IMR-90 (cell line): ENCODE measurements around the gene CAMK2B. TPM values are rescaled to one million over a fixed set of nuclear protein-coding genes. Genes with fewer than 3 reads are reported as not detected.

Source experiments
- ATAC-seq: fragments of 200-7000 bp; cut with Tn5 transposase; 2 replicates; pipeline ENCODE4 v1.9.1; 2020; ENCODE audit warnings: low read depth, mild to moderate bottlenecking, moderate library complexity
- BruUV-seq: library from RNA; stranded (reverse); fragments of 400-500 nt; replicated peaks from 2 replicates; lab custom pipeline; 2021; lab: Mats Ljungman, UMichigan
- CTCF ChIA-PET: fragments of 300-600 bp; formaldehyde crosslinking; extraction: SDS; loops from one replicate; lab custom pipeline; 2021; ENCODE audit warnings: antibody characterized with exemption; lab: Yijun Ruan, JAX
- POLR2A ChIA-PET: fragments of 300-600 bp; sonication (Branson Sonifier 250); formaldehyde crosslinking; loops from one replicate; lab custom pipeline; 2022; ENCODE audit warnings: antibody characterized with exemption; ENCODE audit not compliant: unreplicated experiment; lab: Charles Lee
- DNase-seq: peaks from one replicate; pipeline ENCODE4 v3.0.0; 2013
- H2AFZ ChIP-seq: replicated peaks from 2 replicates; pipeline ENCODE3; 2013; ENCODE audit warnings: low read length, mild to moderate bottlenecking; ENCODE audit not compliant: poor library complexity
- H2AK5ac ChIP-seq: 2 replicates; pipeline ENCODE4 v1.6.1; 2013; ENCODE audit warnings: low read depth, low read length, inconsistent platforms
- H2AK9ac ChIP-seq: replicated peaks from 2 replicates; pipeline ENCODE3; 2013; ENCODE audit warnings: mild to moderate bottlenecking, low read depth, low read length, moderate library complexity; ENCODE audit not compliant: poor library complexity
- H2BK120ac ChIP-seq: 2 replicates; pipeline ENCODE4 v1.6.1; 2013; ENCODE audit warnings: low read depth, low read length, inconsistent platforms
- H2BK15ac ChIP-seq: 3 replicates; pipeline ENCODE4 v1.6.1; 2013; ENCODE audit warnings: low read depth, low read length, inconsistent platforms
- H2BK20ac ChIP-seq: 2 replicates; pipeline ENCODE4 v1.6.1; 2013; ENCODE audit warnings: low read depth, mild to moderate bottlenecking, inconsistent platforms, low read length, moderate library complexity
- H2BK5ac ChIP-seq: 2 replicates; pipeline ENCODE4 v1.6.1; 2013; ENCODE audit warnings: mild to moderate bottlenecking, low read depth, low read length, inconsistent platforms; ENCODE audit not compliant: poor library complexity, severe bottlenecking
- H3K14ac ChIP-seq: replicated peaks from 2 replicates; pipeline ENCODE4 v1.6.1; 2013; ENCODE audit warnings: low read depth, low read length, inconsistent platforms
- H3K18ac ChIP-seq: 2 replicates; pipeline ENCODE4 v1.6.1; 2013; ENCODE audit warnings: low read depth, low read length, control low read depth
- H3K23ac ChIP-seq: 2 replicates; pipeline ENCODE4 v1.6.1; 2013; ENCODE audit warnings: low read depth, low read length, inconsistent platforms
- H3K27ac ChIP-seq: 2 replicates; pipeline ENCODE4 v1.5.1; 2013; ENCODE audit warnings: mild to moderate bottlenecking, control low read depth, low read length; ENCODE audit not compliant: insufficient read depth
- H3K27me3 ChIP-seq: 2 replicates; pipeline ENCODE4 v1.6.1; 2013; ENCODE audit warnings: low read length; ENCODE audit not compliant: control insufficient read depth, insufficient read depth
- H3K36me3 ChIP-seq: 2 replicates; pipeline ENCODE4 v1.6.1; 2013; ENCODE audit warnings: low read length, mixed read lengths; ENCODE audit not compliant: control insufficient read depth, insufficient read depth
- H3K4ac ChIP-seq: 2 replicates; pipeline ENCODE4 v1.6.1; 2013; ENCODE audit warnings: low read depth, low read length, inconsistent platforms
- H3K4me1 ChIP-seq: 2 replicates; pipeline ENCODE4 v1.6.1; 2013; ENCODE audit warnings: low read length, mixed read lengths; ENCODE audit not compliant: control insufficient read depth, insufficient read depth
- H3K4me2 ChIP-seq: 2 replicates; pipeline ENCODE4 v1.6.1; 2013; ENCODE audit warnings: low read depth, mild to moderate bottlenecking, control low read depth, low read length, moderate library complexity
- H3K4me3 ChIP-seq: 2 replicates; pipeline ENCODE4 v1.5.1; 2013; ENCODE audit warnings: low read depth, mild to moderate bottlenecking, control low read depth, low read length, moderate library complexity; ENCODE audit not compliant: insufficient read depth
- H3K56ac ChIP-seq: 2 replicates; pipeline ENCODE4 v1.6.1; 2013; ENCODE audit warnings: low read length, inconsistent platforms; ENCODE audit not compliant: insufficient read depth; ENCODE audit errors: extremely low read depth
- H3K79me1 ChIP-seq, 2 experiments: 2 replicates each; pipeline ENCODE4 v1.6.1; 2013; ENCODE audit warnings: low read length in 2 of 2, inconsistent platforms in 1 of 2, low read depth in 1 of 2
- H3K9ac ChIP-seq: 2 replicates; pipeline ENCODE4 v1.6.1; 2013; ENCODE audit warnings: low read depth, low read length, control low read depth
- H3K9me1 ChIP-seq: 2 replicates; pipeline ENCODE4 v1.6.1; 2013; ENCODE audit warnings: low read length, inconsistent platforms; ENCODE audit not compliant: insufficient read depth
- H3K9me3 ChIP-seq: 2 replicates; pipeline ENCODE4 v1.6.1; 2013; ENCODE audit warnings: low read length; ENCODE audit not compliant: control insufficient read depth, insufficient read depth
- H4K20me1 ChIP-seq: 2 replicates; pipeline ENCODE4 v1.6.1; 2013; ENCODE audit warnings: low read length, inconsistent platforms; ENCODE audit not compliant: insufficient read depth
- H4K5ac ChIP-seq: 2 replicates; pipeline ENCODE4 v1.6.1; 2013; ENCODE audit warnings: mild to moderate bottlenecking, low read depth, low read length, control low read depth
- H4K8ac ChIP-seq, 2 experiments: 2 replicates each; pipeline ENCODE4 v1.6.1; 2013; ENCODE audit warnings: low read depth in 2 of 2, low read length in 2 of 2, control low read depth in 1 of 2, inconsistent platforms in 1 of 2
- H4K91ac ChIP-seq: 2 replicates; pipeline ENCODE4 v1.6.1; 2013; ENCODE audit warnings: low read depth, low read length, inconsistent platforms; ENCODE audit not compliant: insufficient read depth
- FOS ChIP-seq: fragments of 150-350 bp; IDR thresholded peaks from 2 replicates; pipeline ENCODE4 v1.6.1; 2016; ENCODE audit warnings: low read depth, low read length
- MAFK ChIP-seq: IDR thresholded peaks from 2 replicates; pipeline ENCODE4 v1.6.1; 2012; ENCODE audit warnings: low read depth, low read length, improper control_type of control experiment
- MAZ ChIP-seq: IDR thresholded peaks from 2 replicates; pipeline ENCODE4 v1.6.1; 2012; ENCODE audit warnings: low read depth, mild to moderate bottlenecking, low read length, improper control_type of control experiment, moderate library complexity, borderline replicate concordance
- POLR2A ChIP-seq: IDR thresholded peaks from 2 replicates; pipeline ENCODE4 v1.6.1; 2012; ENCODE audit warnings: mild to moderate bottlenecking, low read depth, low read length
- RFX5 ChIP-seq: IDR thresholded peaks from 2 replicates; pipeline ENCODE4 v1.8.0; 2012; ENCODE audit warnings: low read depth, mild to moderate bottlenecking, low read length, moderate library complexity
- WGBS, 2 experiments: methylation state at CpG; one replicate each; pipeline versions ENCODE4 v1.1.5 to v1.1.7; 2013; ENCODE audit warnings: missing lambda C conversion rate in 2 of 2; ENCODE audit not compliant: insufficient read length in 1 of 2; ENCODE audit errors: extremely low coverage in 2 of 2; 5-methylcytosine and 5-hydroxymethylcytosine counted together
- dilution Hi-C: fragments of 300-500 bp; cut with HindIII; formaldehyde crosslinking; loops from one replicate; pipeline ENCODE4 v1.14.3; 2018; ENCODE audit warnings: low sequenced_read_pairs; ENCODE audit not compliant: unreplicated experiment
- in situ Hi-C: fragments of 300-500 bp; cut with MboI; formaldehyde crosslinking; loops from 3 replicates; pipeline ENCODE4 v1.14.3; 2019; ENCODE audit warnings: low sequenced_read_pairs, inconsistent platforms, mixed read lengths
- intact Hi-C: fragments of 100-400 bp; cut with micrococcal nuclease; formaldehyde crosslinking; loops from 2 replicates; pipeline ENCODE4 v1.10.0; 2022
- polyA plus RNA-seq, 3 experiments: library from polyadenylated mRNA; depleted of rRNA; stranded (reverse); fragments of >200 nt; gene quantifications; 2 replicates each; pipeline ENCODE4 v1.2.3, GENCODE V29; 2012; ENCODE audit warnings: low replicate concordance in 1 of 3
- total RNA-seq: library from RNA; depleted of rRNA; stranded (reverse); fragments of >200 nt; gene quantifications from 2 replicates; pipeline ENCODE4 v1.2.3, GENCODE V29; 2012
- TF ChIP-seq, protein P1 (sequence below): fragments of 150-350 bp; IDR thresholded peaks from 2 replicates; pipeline ENCODE4 v1.6.1; 2017; ENCODE audit warnings: mild to moderate bottlenecking, antibody characterized with exemption, low read length, low read depth
- TF ChIP-seq, protein P2 (sequence below): fragments of 150-350 bp; IDR thresholded peaks from 2 replicates; pipeline ENCODE4 v1.6.1; 2016; ENCODE audit warnings: low read depth, mild to moderate bottlenecking, low read length, moderate library complexity, borderline replicate concordance

Gene CAMK2B
- total and polyA plus RNA-seq, 2 of the 4 experiments (the other 2 are of a cell fraction) = 0.18 to 0.36 TPM

DNA sequence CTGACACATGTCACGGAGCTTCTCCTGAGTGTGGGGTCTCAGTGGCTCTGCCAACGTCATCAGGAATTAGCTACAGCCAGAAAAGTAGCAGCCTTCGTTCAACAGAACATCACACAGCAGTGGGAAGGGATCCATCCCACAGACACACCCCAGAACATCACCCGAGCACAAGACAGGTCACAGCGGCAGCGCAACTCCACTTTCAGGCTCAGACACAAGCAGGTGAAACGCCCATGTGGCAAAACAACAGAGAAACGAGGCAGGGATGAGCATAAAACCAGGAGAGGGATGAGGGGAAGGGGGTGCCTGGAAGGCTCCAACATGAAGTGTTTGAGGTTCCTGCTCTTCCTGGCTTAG lies 44.8 kb downstream of the CAMK2B start:
- TF ChIP-seq, protein P1, sequence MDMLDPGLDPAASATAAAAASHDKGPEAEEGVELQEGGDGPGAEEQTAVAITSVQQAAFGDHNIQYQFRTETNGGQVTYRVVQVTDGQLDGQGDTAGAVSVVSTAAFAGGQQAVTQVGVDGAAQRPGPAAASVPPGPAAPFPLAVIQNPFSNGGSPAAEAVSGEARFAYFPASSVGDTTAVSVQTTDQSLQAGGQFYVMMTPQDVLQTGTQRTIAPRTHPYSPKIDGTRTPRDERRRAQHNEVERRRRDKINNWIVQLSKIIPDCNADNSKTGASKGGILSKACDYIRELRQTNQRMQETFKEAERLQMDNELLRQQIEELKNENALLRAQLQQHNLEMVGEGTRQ = no peak
- TF ChIP-seq, protein P2, sequence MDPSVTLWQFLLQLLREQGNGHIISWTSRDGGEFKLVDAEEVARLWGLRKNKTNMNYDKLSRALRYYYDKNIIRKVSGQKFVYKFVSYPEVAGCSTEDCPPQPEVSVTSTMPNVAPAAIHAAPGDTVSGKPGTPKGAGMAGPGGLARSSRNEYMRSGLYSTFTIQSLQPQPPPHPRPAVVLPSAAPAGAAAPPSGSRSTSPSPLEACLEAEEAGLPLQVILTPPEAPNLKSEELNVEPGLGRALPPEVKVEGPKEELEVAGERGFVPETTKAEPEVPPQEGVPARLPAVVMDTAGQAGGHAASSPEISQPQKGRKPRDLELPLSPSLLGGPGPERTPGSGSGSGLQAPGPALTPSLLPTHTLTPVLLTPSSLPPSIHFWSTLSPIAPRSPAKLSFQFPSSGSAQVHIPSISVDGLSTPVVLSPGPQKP = no peak
- TF ChIP-seq MAFK (no peak), RFX5 (no peak), POLR2A (no peak), FOS (no peak), MAZ (no peak)
- Histone ChIP-seq H3K4me2 (no peak overlapping the region), H3K18ac (no peak overlapping the region), H2AFZ (no peak overlapping the region), H2BK120ac (no peak overlapping the region), H3K4me3 (no peak overlapping the region), H4K91ac (no peak overlapping the region), H3K56ac (no peak overlapping the region), H3K9ac (no peak overlapping the region), H4K20me1 (no peaks in the 10 kb centered on the region), H3K14ac (no peak overlapping the region), H2AK5ac (no peak overlapping the region), H2BK20ac (no peak overlapping the region), H2AK9ac (no peak overlapping the region), H3K9me1 (0 out of 2 replicates have a peak, but pooled peaks cover 5% of the 10 kb centered on the region), H4K5ac (no peak overlapping the region), H3K9me3 (no peaks in the 10 kb centered on the region), H2BK5ac (no peak overlapping the region), H2BK15ac (no peak overlapping the region; the same call in 2 of the 3 replicates), H3K79me1 (no peaks in the 10 kb centered on the region), H3K27me3 (peaks cover 13% of the 10 kb centered on the region), H3K4me1 (peaks cover 5% of the 10 kb centered on the region; the same call in 1 of the 2 replicates), H3K36me3 (no peaks in the 10 kb centered on the region), H3K27ac (no peak overlapping the region), H3K23ac (no peak overlapping the region), H3K4ac (no peak overlapping the region), H4K8ac (no peak overlapping the region)
- in situ Hi-C loops = no loop called here
- ChIA-PET POLR2A (no interaction called here), CTCF (no interaction called here)
- WGBS, 2 experiments = 100% methylated on average over 1 of the region's 8 CpGs; no CpG with 5 or more reads in 1 of the 2 experiments
- BruUV-seq = no TSS peak
- DNase-seq (no peak), ATAC-seq (no peak)
- dilution Hi-C loops = no loop called here
- intact Hi-C loops = no loop called here
